HFFc6 (cell line): ENCODE measurements around the gene TAS2R7. TPM values are rescaled to one million over a fixed set of nuclear protein-coding genes. Genes with fewer than 3 reads are reported as not detected.

ENCODE experiments used
- DNase-seq: peaks from one replicate; pipeline ENCODE4 v3.0.0-alpha.2; 2018
- H3K27ac Mint-ChIP-seq: 2 replicates; pipeline ENCODE4 v1.8.0; 2020; ENCODE audit warnings: mild to moderate bottlenecking, mixed read lengths
- H3K27me3 Mint-ChIP-seq: 2 replicates; pipeline ENCODE4 v1.8.0; 2021; ENCODE audit warnings: mild to moderate bottlenecking, moderate library complexity, mixed read lengths; ENCODE audit not compliant: insufficient read depth
- H3K36me3 Mint-ChIP-seq: 2 replicates; pipeline ENCODE4 v1.8.0; 2021; ENCODE audit warnings: low read depth, mixed read lengths
- H3K4me1 Mint-ChIP-seq: 2 replicates; pipeline ENCODE4 v1.8.0; 2020; ENCODE audit warnings: low read depth, mixed read lengths
- H3K4me3 Mint-ChIP-seq: 2 replicates; pipeline ENCODE4 v1.8.0; 2020; ENCODE audit warnings: mild to moderate bottlenecking, moderate library complexity, mixed read lengths
- H3K9me3 Mint-ChIP-seq: 2 replicates; pipeline ENCODE4 v1.8.0; 2020; ENCODE audit warnings: mild to moderate bottlenecking, mixed read lengths
- CTCF ChIP-seq: fragments of 200-600 bp; sonication (generic); IDR thresholded peaks from 2 replicates; pipeline ENCODE4 v1.5.0; 2021; ENCODE audit warnings: antibody characterized with exemption, mild to moderate bottlenecking
- long read RNA-seq: library from polyadenylated mRNA; unstranded; transcript quantifications from one replicate; pipeline ENCODE4 v2.0.0, GENCODE V29; 2019
- total RNA-seq, 6 experiments: library from RNA; stranded (reverse); fragmentation: NEBNext Ultra II Directional; extraction: Animal tissue kit (Norgen Biotek cat#: 25700); gene quantifications; 2 replicates in 1 of 6; 3 replicates in 5 of 6; pipeline ENCODE4 v1.2.3, GENCODE V29; 2021

Gene TAS2R7
- total RNA-seq, result not detected
- long read RNA-seq, result 0 reads

GRCh38 chr12:10802587-10802986, at the start of gene TAS2R7:
TAS2R7 (minus strand) TSS chr12:10802627; CDS start chr12:10802570, 57 bp downstream.
- Mint-ChIP-seq H3K27ac (no peak within 1 kb of the TSS), H3K36me3 (no peaks in the 10 kb centered on the region), H3K27me3 (peaks cover 5% of the 10 kb centered on the region; the same call in 1 of the 2 replicates), H3K4me1 (no peaks in the 10 kb centered on the region), H3K9me3 (no peaks in the 10 kb centered on the region), H3K4me3 (no peak within 1 kb of the TSS)
- no peak for TF ChIP-seq CTCF
- no peak for DNase-seq

GRCh38 chr12:10851243-10851858, 48.9 kb upstream of the TAS2R7 start:
- Mint-ChIP-seq H3K4me1 (no peaks in the 10 kb centered on the region), H3K27ac (no peak overlapping the region), H3K9me3 (peaks cover 8% of the 10 kb centered on the region), H3K4me3 (no peak overlapping the region), H3K36me3 (peaks cover 21% of the 10 kb centered on the region), H3K27me3 (peaks cover 1% of the 10 kb centered on the region; the same call in 1 of the 2 replicates)
- no peak for TF ChIP-seq CTCF
- no peak for DNase-seq

- TF ChIP-seq CTCF, result no peak
- Mint-ChIP-seq H3K27me3 (no peaks in the 10 kb centered on the region), H3K4me3 (no peak within 1 kb of the TSS), H3K4me1 (no peaks in the 10 kb centered on the region), H3K36me3 (peaks cover 9% of the 10 kb centered on the region; the same call in 1 of the 2 replicates), H3K9me3 (no peaks in the 10 kb centered on the region), H3K27ac (no peak within 1 kb of the TSS)
- no peak for DNase-seq
These were observed 47.0 kb upstream of the TAS2R7 start, which contains the start of gene PRR4 for GRCh38 chr12:10849425-10849878. PRR4 (minus strand) TSS chr12:10849475; CDS start chr12:10849437, 38 bp downstream.

GRCh38 chr12:10847744-10848143, 45.3 kb upstream of the TAS2R7 start:
- DNase-seq, result no peak
- Mint-ChIP-seq H3K9me3 (no peaks in the 10 kb centered on the region), H3K4me1 (no peaks in the 10 kb centered on the region), H3K36me3 (peaks cover 9% of the 10 kb centered on the region; the same call in 1 of the 2 replicates), H3K27ac (no peak overlapping the region), H3K27me3 (no peaks in the 10 kb centered on the region), H3K4me3 (no peak overlapping the region)
- TF ChIP-seq CTCF, result no peak

- Mint-ChIP-seq H3K36me3 (peaks cover 9% of the 10 kb centered on the region; the same call in 1 of the 2 replicates), H3K9me3 (no peaks in the 10 kb centered on the region), H3K4me1 (no peaks in the 10 kb centered on the region), H3K27me3 (no peaks in the 10 kb centered on the region), H3K4me3 (no peak overlapping the region), H3K27ac (no peak overlapping the region)
- no peak for DNase-seq
- TF ChIP-seq CTCF, result no peak
These were observed 40.4 kb upstream of the TAS2R7 start for GRCh38 chr12:10842862-10843261.
